Measurements from ENCODE around the gene C3orf20. TPM values are rescaled to one million over a fixed set of nuclear protein-coding genes. Genes with fewer than 3 reads are reported as not detected.
A peak's percentile ranks its signal among the peaks of the same experiment; 100 is the strongest.

C3orf20 gene
- total and polyA plus RNA-seq, 2 of the 4 experiments (the other 2 are of a cell fraction) = not detected

- Histone ChIP-seq H3K27me3 (ENCODE audit: control insufficient read depth, insufficient read depth, low read length) (peaks cover 15% of the 10 kb centered on the region), H3K9ac (ENCODE audit: low read depth, low read length) (no peak overlapping the region), H3K9me1 (ENCODE audit: insufficient read depth, low read length) (no peaks in the 10 kb centered on the region; the same call in 1 of the 2 replicates), H3K14ac (replicated peaks; ENCODE audit: low read depth, low read length) (no peak overlapping the region), H4K8ac (ENCODE audit: low read depth in 2 of 2, low read length in 2 of 2) (no peak overlapping the region), H3K36me3 (ENCODE audit: control insufficient read depth, insufficient read depth, low read length) (no peaks in the 10 kb centered on the region), H2AFZ (replicated peaks; ENCODE audit: low read length, poor library complexity) (peak overlapping the region; percentile 2), H4K20me1 (ENCODE audit: insufficient read depth, low read length) (no peaks in the 10 kb centered on the region), H3K56ac (ENCODE audit: extremely low read depth, insufficient read depth, low read length) (no peak overlapping the region), H3K18ac (ENCODE audit: low read depth, low read length) (no peak overlapping the region), H3K23ac (ENCODE audit: low read depth, low read length) (no peak overlapping the region), H2BK15ac (ENCODE audit: low read depth, low read length) (no peak overlapping the region), H2AK5ac (ENCODE audit: low read depth, low read length) (no peak overlapping the region), H4K91ac (ENCODE audit: insufficient read depth, low read depth, low read length) (no peak overlapping the region), H3K27ac (ENCODE audit: insufficient read depth, low read length) (no peak overlapping the region), H3K4ac (ENCODE audit: low read depth, low read length) (no peak overlapping the region), H2BK120ac (ENCODE audit: low read depth, low read length) (no peak overlapping the region), H2AK9ac (replicated peaks; ENCODE audit: low read depth, low read length, poor library complexity) (no peak overlapping the region), H3K79me1 (ENCODE audit: low read depth in 1 of 2, low read length in 2 of 2) (no peaks in the 10 kb centered on the region), H2BK20ac (ENCODE audit: low read depth, low read length) (no peak overlapping the region), H2BK5ac (ENCODE audit: low read depth, low read length, poor library complexity, severe bottlenecking) (no peak overlapping the region), H3K9me3 (ENCODE audit: control insufficient read depth, insufficient read depth, low read length) (no peaks in the 10 kb centered on the region), H3K4me2 (ENCODE audit: low read depth, low read length) (no peak overlapping the region), H3K4me3 (ENCODE audit: insufficient read depth, low read depth, low read length) (no peak overlapping the region), H4K5ac (ENCODE audit: low read depth, low read length) (no peak overlapping the region), H3K4me1 (ENCODE audit: control insufficient read depth, insufficient read depth, low read length) (no peaks in the 10 kb centered on the region)
- ChIA-PET POLR2A (ENCODE audit: unreplicated experiment) (no interaction called here), CTCF (no interaction called here)
- no CpG with 5 or more reads among the region's 10 CpGs for WGBS, 2 experiments (ENCODE audit: extremely low coverage in 2 of 2, insufficient read length in 1 of 2)
- dilution Hi-C loops (cut with HindIII; ENCODE audit: low sequenced_read_pairs, unreplicated experiment) (no loop called here), intact Hi-C loops (cut with micrococcal nuclease) (no loop called here), in situ Hi-C loops (cut with MboI; ENCODE audit: low sequenced_read_pairs) (no loop called here)
- no peak for ATAC-seq (ENCODE audit: low read depth)
- DNase-seq = peak; percentile 15
- TF ChIP-seq CTCF (conservative IDR thresholded peaks at IDR 0.05; ENCODE audit: low read depth, low read length) (no peak), CHD1 (IDR thresholded peaks at IDR 0.05; ENCODE audit: low read depth, low read length) (no peak), BHLHE40 (IDR thresholded peaks at IDR 0.05; ENCODE audit: low read depth, low read length) (no peak), USF2 (IDR thresholded peaks at IDR 0.05; ENCODE audit: low read depth, low read length) (no peak), ELK1 (IDR thresholded peaks at IDR 0.05; ENCODE audit: borderline replicate concordance, low read depth, low read length) (no peak), RFX5 (IDR thresholded peaks at IDR 0.05; ENCODE audit: low read depth, low read length) (no peak), SMC3 (IDR thresholded peaks at IDR 0.05; ENCODE audit: low read depth, low read length) (no peak), NFE2L2 (IDR thresholded peaks at IDR 0.05; ENCODE audit: low read depth, low read length) (no peak), POLR2A (IDR thresholded peaks at IDR 0.05; ENCODE audit: low read depth, low read length) (no peak), RCOR1 (IDR thresholded peaks at IDR 0.05; ENCODE audit: insufficient replicate concordance, low read length) (no peak), FOS (IDR thresholded peaks at IDR 0.05; ENCODE audit: low read depth, low read length) (no peak), MXI1 (IDR thresholded peaks at IDR 0.05; ENCODE audit: borderline replicate concordance, low read depth, low read length) (no peak), RAD21 (IDR thresholded peaks at IDR 0.05; ENCODE audit: low read length) (no peak), MAZ (IDR thresholded peaks at IDR 0.05; ENCODE audit: borderline replicate concordance, low read depth, low read length) (no peak), MAFK (IDR thresholded peaks at IDR 0.05; ENCODE audit: low read depth, low read length) (no peak)
- no TSS peak for BruUV-seq (replicated peaks)
Measured at GRCh38 chr3:14640157-14640562, 34.8 kb upstream of the C3orf20 start.
